ENCODE data around the gene ZNF692. TPM values are rescaled to one million over a fixed set of nuclear protein-coding genes. Genes with fewer than 3 reads are reported as not detected.
A peak's percentile ranks its signal among the peaks of the same experiment; 100 is the strongest.

ZNF692 gene
- total RNA-seq, 1 experiment from 2014 or later = 11.1 TPM

GRCh38 chr1:248862695-248862997 is 3.8 kb upstream of the ZNF692 start:
- Histone ChIP-seq H3K27me3 (replicated peaks) (no peaks in the 10 kb centered on the region), H3K27ac (no peak overlapping the region), H3K9me3 (replicated peaks) (no peaks in the 10 kb centered on the region), H3K4me3 (peak overlapping the region; percentile 43), H3K4me1 (replicated peaks) (peaks cover 30% of the 10 kb centered on the region), H3K36me3 (peaks cover 3% of the 10 kb centered on the region)
- no peak for DNase-seq (ENCODE audit: low read depth in 1 of 2, low spot score in 2 of 2)

GRCh38 chr1:248861616-248862015 is 2.7 kb upstream of the ZNF692 start:
- no peaks in the 10 kb centered on the region for H3K9me3 ChIP-seq (replicated peaks)

GRCh38 chr1:248860007-248860406 is 1.1 kb upstream of the ZNF692 start:
- DNase-seq (ENCODE audit: low read depth in 1 of 2, low spot score in 2 of 2) = no peak
- Histone ChIP-seq H3K27me3 (replicated peaks) (no peaks in the 10 kb centered on the region), H3K36me3 (peaks cover 11% of the 10 kb centered on the region), H3K9me3 (replicated peaks) (no peaks in the 10 kb centered on the region), H3K4me1 (replicated peaks) (peaks cover 33% of the 10 kb centered on the region), H3K27ac (no peak overlapping the region), H3K4me3 (no peak overlapping the region)

More at GRCh38 chr1:248861616-248862015, 2.7 kb upstream of the ZNF692 start:
- Histone ChIP-seq H3K27me3 (replicated peaks) (no peaks in the 10 kb centered on the region), H3K27ac (no peak overlapping the region), H3K4me3 (no peak overlapping the region), H3K4me1 (replicated peaks) (peaks cover 33% of the 10 kb centered on the region), H3K36me3 (peaks cover 6% of the 10 kb centered on the region)
- DNase-seq (ENCODE audit: low read depth in 1 of 2, low spot score in 2 of 2) = no peak

- DNase-seq (ENCODE audit: low read depth in 1 of 2, low spot score in 2 of 2) = peak; percentile 63 to 70
- Histone ChIP-seq H3K27me3 (replicated peaks) (no peaks in the 10 kb centered on the region), H3K36me3 (peaks cover 26% of the 10 kb centered on the region), H3K4me1 (replicated peaks) (peaks cover 28% of the 10 kb centered on the region), H3K27ac (no peak overlapping the region; the same call in 1 of the 2 replicates), H3K9me3 (replicated peaks) (no peaks in the 10 kb centered on the region), H3K4me3 (peak overlapping the region; percentile 51)
These were observed 592 bp downstream of the ZNF692 start for GRCh38 chr1:248858096-248858890.

GRCh38 chr1:248857749-248858095 is 1.2 kb downstream of the ZNF692 start:
- Histone ChIP-seq H3K9me3 (replicated peaks) (no peaks in the 10 kb centered on the region), H3K27me3 (replicated peaks) (no peaks in the 10 kb centered on the region), H3K27ac (no peak overlapping the region), H3K36me3 (peaks cover 31% of the 10 kb centered on the region), H3K4me1 (replicated peaks) (peaks cover 22% of the 10 kb centered on the region), H3K4me3 (peak overlapping the region; percentile 51)
- no peak for DNase-seq (ENCODE audit: low read depth in 1 of 2, low spot score in 2 of 2)

- H3K4me3 ChIP-seq = no peak overlapping the region; the same call in 1 of the 2 replicates
These were observed 1.7 kb downstream of the ZNF692 start for GRCh38 chr1:248857201-248857600.

GRCh38 chr1:248856176-248856575 is 2.7 kb downstream of the ZNF692 start:
- no peak overlapping the region for H3K4me3 ChIP-seq
- no peak overlapping the region for H3K27ac ChIP-seq
- no peaks in the 10 kb centered on the region for H3K27me3 ChIP-seq (replicated peaks)
- H3K36me3 ChIP-seq = peaks cover 37% of the 10 kb centered on the region
- no peaks in the 10 kb centered on the region for H3K9me3 ChIP-seq (replicated peaks)
- DNase-seq (ENCODE audit: low read depth in 1 of 2, low spot score in 2 of 2) = no peak
- peaks cover 20% of the 10 kb centered on the region for H3K4me1 ChIP-seq (replicated peaks)

More at GRCh38 chr1:248857201-248857600, 1.7 kb downstream of the ZNF692 start:
- no peak for DNase-seq (ENCODE audit: low read depth in 1 of 2, low spot score in 2 of 2)
- Histone ChIP-seq H3K9me3 (replicated peaks) (no peaks in the 10 kb centered on the region), H3K27me3 (replicated peaks) (no peaks in the 10 kb centered on the region), H3K4me1 (replicated peaks) (peaks cover 20% of the 10 kb centered on the region), H3K27ac (no peak overlapping the region), H3K36me3 (peaks cover 31% of the 10 kb centered on the region)

- H3K4me1 ChIP-seq (replicated peaks) = peaks cover 20% of the 10 kb centered on the region
- H3K4me3 ChIP-seq = no peak overlapping the region
- no peaks in the 10 kb centered on the region for H3K9me3 ChIP-seq (replicated peaks)
- no peaks in the 10 kb centered on the region for H3K27me3 ChIP-seq (replicated peaks)
- no peak for DNase-seq (ENCODE audit: low read depth in 1 of 2, low spot score in 2 of 2)
- H3K27ac ChIP-seq = no peak overlapping the region
- peaks cover 40% of the 10 kb centered on the region for H3K36me3 ChIP-seq
These were observed 3.3 kb downstream of the ZNF692 start for GRCh38 chr1:248855580-248855979.

GRCh38 chr1:248853663-248854375 is 5.1 kb downstream of the ZNF692 start:
- Histone ChIP-seq H3K36me3 (peaks cover 52% of the 10 kb centered on the region), H3K27ac (no peak overlapping the region), H3K9me3 (replicated peaks) (no peaks in the 10 kb centered on the region), H3K4me1 (replicated peaks) (peaks cover 14% of the 10 kb centered on the region), H3K27me3 (replicated peaks) (no peaks in the 10 kb centered on the region), H3K4me3 (no peak overlapping the region)
- DNase-seq (ENCODE audit: low read depth in 1 of 2, low spot score in 2 of 2) = peak in 1 of 2 experiments; percentile 32

- DNase-seq (ENCODE audit: low read depth in 1 of 2, low spot score in 2 of 2) = peak in 1 of 2 experiments; percentile 22
- no peaks in the 10 kb centered on the region for H3K27me3 ChIP-seq (replicated peaks)
- no peak overlapping the region for H3K4me3 ChIP-seq
- peaks cover 63% of the 10 kb centered on the region for H3K36me3 ChIP-seq
- no peak overlapping the region for H3K27ac ChIP-seq
- peaks cover 5% of the 10 kb centered on the region for H3K4me1 ChIP-seq (replicated peaks)
- no peaks in the 10 kb centered on the region for H3K9me3 ChIP-seq (replicated peaks)
These were observed 6.1 kb downstream of the ZNF692 start for GRCh38 chr1:248852481-248853405.

GRCh38 chr1:248851390-248851789 is 7.5 kb downstream of the ZNF692 start:
- Histone ChIP-seq H3K4me3 (no peak overlapping the region), H3K27me3 (replicated peaks) (no peaks in the 10 kb centered on the region), H3K27ac (no peak overlapping the region), H3K9me3 (replicated peaks) (no peaks in the 10 kb centered on the region), H3K36me3 (peaks cover 74% of the 10 kb centered on the region), H3K4me1 (replicated peaks) (no peaks in the 10 kb centered on the region)
- DNase-seq (ENCODE audit: low read depth in 1 of 2, low spot score in 2 of 2) = peak in 1 of 2 experiments; percentile 18

GRCh38 chr1:248850536-248851251 is 8.2 kb downstream of the ZNF692 start:
- Histone ChIP-seq H3K36me3 (peaks cover 80% of the 10 kb centered on the region), H3K27ac (no peak overlapping the region), H3K27me3 (replicated peaks) (no peaks in the 10 kb centered on the region), H3K4me3 (no peak overlapping the region), H3K9me3 (replicated peaks) (no peaks in the 10 kb centered on the region), H3K4me1 (replicated peaks) (no peaks in the 10 kb centered on the region)
- DNase-seq (ENCODE audit: low read depth in 1 of 2, low spot score in 2 of 2) = peak in 1 of 2 experiments; percentile 25

- H3K36me3 ChIP-seq = peaks cover 82% of the 10 kb centered on the region
- H3K4me3 ChIP-seq = no peak overlapping the region
- DNase-seq (ENCODE audit: low read depth in 1 of 2, low spot score in 2 of 2) = peak in 1 of 2 experiments; percentile 23
- H3K9me3 ChIP-seq (replicated peaks) = no peaks in the 10 kb centered on the region
- no peaks in the 10 kb centered on the region for H3K4me1 ChIP-seq (replicated peaks)
- no peak overlapping the region for H3K27ac ChIP-seq
- no peaks in the 10 kb centered on the region for H3K27me3 ChIP-seq (replicated peaks)
These were observed 8.8 kb downstream of the ZNF692 start for GRCh38 chr1:248850124-248850523.
